CD4-positive, alpha-beta T cell treated with Interleukin-6 at 100 ng/mL for 8 hours (primary cell): ENCODE data around the gene TMEM39A.

Experiments
- DNase-seq: peaks from one replicate; pipeline ENCODE4 v3.0.0-alpha.2; 2020; ENCODE audit warnings: mixed read lengths, low spot score

TMEM39A gene

GRCh38 chr3:119463171-119464169 lies at the start of gene TMEM39A:
Gene TMEM39A (minus strand): TSS chr3:119463615. CDS start chr3:119462074, 1,541 bp downstream.
- DNase-seq = peak; percentile 97

GRCh38 chr3:119510690-119511089 lies 47.3 kb upstream of the TMEM39A start:
- no peak for DNase-seq

- no peak for DNase-seq
Measured at GRCh38 chr3:119508172-119508845, 44.9 kb upstream of the TMEM39A start.

GRCh38 chr3:119507404-119507803 lies 44.0 kb upstream of the TMEM39A start:
- DNase-seq = no peak

- DNase-seq = no peak
Measured at GRCh38 chr3:119506631-119507030, 43.2 kb upstream of the TMEM39A start.

- DNase-seq = no peak
Measured at GRCh38 chr3:119500901-119501300, 37.5 kb upstream of the TMEM39A start.

GRCh38 chr3:119500265-119500664 lies 36.9 kb upstream of the TMEM39A start:
- DNase-seq = no peak

- DNase-seq = peak; percentile 96
Measured at GRCh38 chr3:119498186-119499011, 35.0 kb upstream of the TMEM39A start, which contains the start of gene TIMMDC1. Gene TIMMDC1 (plus strand): TSS chr3:119498547. CDS start chr3:119498734, 187 bp downstream.

GRCh38 chr3:119497820-119498185 lies 34.4 kb upstream of the TMEM39A start:
- DNase-seq = no peak

- DNase-seq = no peak
Measured at GRCh38 chr3:119494597-119494996, 31.2 kb upstream of the TMEM39A start.

GRCh38 chr3:119492810-119493209 lies 29.4 kb upstream of the TMEM39A start:
- no peak for DNase-seq

- DNase-seq = no peak
Measured at GRCh38 chr3:119492128-119492527, 28.7 kb upstream of the TMEM39A start.

GRCh38 chr3:119490153-119490552 lies 26.7 kb upstream of the TMEM39A start:
- DNase-seq = no peak

- no peak for DNase-seq
Measured at GRCh38 chr3:119485563-119485962, 22.1 kb upstream of the TMEM39A start.

- DNase-seq = no peak
Measured at GRCh38 chr3:119483101-119483500, 19.7 kb upstream of the TMEM39A start.

- no peak for DNase-seq
Measured at GRCh38 chr3:119481079-119481478, 17.7 kb upstream of the TMEM39A start.

- no peak for DNase-seq
Measured at GRCh38 chr3:119470866-119471265, 7.5 kb upstream of the TMEM39A start.

GRCh38 chr3:119469418-119470189 lies 6.2 kb upstream of the TMEM39A start:
- no peak for DNase-seq

GRCh38 chr3:119468041-119468440 lies 4.6 kb upstream of the TMEM39A start:
- DNase-seq = no peak

GRCh38 chr3:119457246-119457645 lies 6.2 kb downstream of the TMEM39A start:
- no peak for DNase-seq

GRCh38 chr3:119456469-119456868 lies 6.9 kb downstream of the TMEM39A start:
- no peak for DNase-seq
